Measurements from ENCODE around the gene FRMD5. TPM values are rescaled to one million over a fixed set of nuclear protein-coding genes. Genes with fewer than 3 reads are reported as not detected.

FRMD5 gene
- total RNA-seq, 1 donor from 2014 or later: 0.12 TPM

GRCh38 chr15:43915631-43916325, 279.3 kb downstream of the FRMD5 start:
- no peak for DNase-seq
- H3K9me3 ChIP-seq: no peaks in the 10 kb centered on the region
- ATAC-seq: no peak
- H3K4me1 ChIP-seq: no peaks in the 10 kb centered on the region
- H3K27ac ChIP-seq: no peak overlapping the region
- H3K27me3 ChIP-seq (ENCODE audit: low read depth): no peaks in the 10 kb centered on the region
- no peak overlapping the region for H3K4me3 ChIP-seq
- intact Hi-C loops (cut with DNase I): no loop called here
- H3K36me3 ChIP-seq: no peaks in the 10 kb centered on the region
- TF ChIP-seq CTCF (IDR thresholded peaks at IDR 0.05): no peak

- H3K4me1 ChIP-seq: no peaks in the 10 kb centered on the region
- DNase-seq (no peak), ATAC-seq (no peak)
- no peaks in the 10 kb centered on the region for H3K27me3 ChIP-seq (ENCODE audit: low read depth)
- intact Hi-C loops (cut with DNase I): no loop called here
- no peak for TF ChIP-seq CTCF (IDR thresholded peaks at IDR 0.05)
- no peaks in the 10 kb centered on the region for H3K36me3 ChIP-seq
- H3K4me3 ChIP-seq: no peak overlapping the region
- no peaks in the 10 kb centered on the region for H3K9me3 ChIP-seq
- H3K27ac ChIP-seq: no peak overlapping the region
These were observed 281.1 kb downstream of the FRMD5 start for GRCh38 chr15:43913941-43914340.

- no peak overlapping the region for H3K4me3 ChIP-seq
- H3K36me3 ChIP-seq: no peaks in the 10 kb centered on the region
- TF ChIP-seq CTCF (IDR thresholded peaks at IDR 0.05): no peak
- no peaks in the 10 kb centered on the region for H3K27me3 ChIP-seq (ENCODE audit: low read depth)
- no peaks in the 10 kb centered on the region for H3K4me1 ChIP-seq
- peak; percentile 7 to 37 for ATAC-seq
- H3K9me3 ChIP-seq: no peaks in the 10 kb centered on the region
- intact Hi-C loops (cut with DNase I): no loop called here
- H3K27ac ChIP-seq: no peak overlapping the region
- no peak for DNase-seq
These were observed 281.9 kb downstream of the FRMD5 start for GRCh38 chr15:43913026-43913780.

GRCh38 chr15:43912208-43912607, 282.9 kb downstream of the FRMD5 start:
- Histone ChIP-seq H3K36me3 (no peaks in the 10 kb centered on the region), H3K9me3 (no peaks in the 10 kb centered on the region), H3K27ac (no peak overlapping the region), H3K4me1 (no peaks in the 10 kb centered on the region), H3K4me3 (no peak overlapping the region), H3K27me3 (ENCODE audit: low read depth) (no peaks in the 10 kb centered on the region)
- DNase-seq: no peak
- intact Hi-C loops (cut with DNase I): no loop called here
- ATAC-seq: no peak
- no peak for TF ChIP-seq CTCF (IDR thresholded peaks at IDR 0.05)

- intact Hi-C loops (cut with DNase I): no loop called here
- H3K27me3 ChIP-seq (ENCODE audit: low read depth): no peaks in the 10 kb centered on the region
- H3K4me3 ChIP-seq: no peak overlapping the region
- TF ChIP-seq CTCF (IDR thresholded peaks at IDR 0.05): no peak
- no peaks in the 10 kb centered on the region for H3K9me3 ChIP-seq
- H3K36me3 ChIP-seq: no peaks in the 10 kb centered on the region
- no peak for ATAC-seq
- no peak for DNase-seq
- H3K4me1 ChIP-seq: no peaks in the 10 kb centered on the region
- no peak overlapping the region for H3K27ac ChIP-seq
These were observed 283.8 kb downstream of the FRMD5 start for GRCh38 chr15:43911235-43911781.

All from lower lobe of right lung (tissue), 2 donors.